KOPT-K1 (cell line): ENCODE results near the gene ACTL7A.
"Not testable (repeated sequence)": the region's sequence is repeated elsewhere in the genome, so short reads cannot be mapped to it uniquely, and the experiment has no call there.

Experiments
- H3K27ac ChIP-seq: fragments of 200-600 bp; sonication (generic); 2 replicates; pipeline ENCODE4 v1.5.1; 2016; ENCODE audit warnings: antibody characterized with exemption, mild to moderate bottlenecking, low read depth, low read length; ENCODE audit not compliant: poor library complexity, severe bottlenecking
- H3K36me3 ChIP-seq: fragments of 200-600 bp; sonication (generic); 2 replicates; pipeline ENCODE4 v1.5.1; 2017; ENCODE audit warnings: antibody characterized with exemption, mild to moderate bottlenecking, low read length, moderate library complexity; ENCODE audit not compliant: insufficient read depth
- H3K9me3 ChIP-seq: fragments of 200-600 bp; sonication (generic); 2 replicates; pipeline ENCODE4 v1.5.1; 2017; ENCODE audit warnings: antibody characterized with exemption, low read length, mild to moderate bottlenecking; ENCODE audit not compliant: insufficient read depth, poor library complexity, severe bottlenecking

Gene ACTL7A

DNA sequence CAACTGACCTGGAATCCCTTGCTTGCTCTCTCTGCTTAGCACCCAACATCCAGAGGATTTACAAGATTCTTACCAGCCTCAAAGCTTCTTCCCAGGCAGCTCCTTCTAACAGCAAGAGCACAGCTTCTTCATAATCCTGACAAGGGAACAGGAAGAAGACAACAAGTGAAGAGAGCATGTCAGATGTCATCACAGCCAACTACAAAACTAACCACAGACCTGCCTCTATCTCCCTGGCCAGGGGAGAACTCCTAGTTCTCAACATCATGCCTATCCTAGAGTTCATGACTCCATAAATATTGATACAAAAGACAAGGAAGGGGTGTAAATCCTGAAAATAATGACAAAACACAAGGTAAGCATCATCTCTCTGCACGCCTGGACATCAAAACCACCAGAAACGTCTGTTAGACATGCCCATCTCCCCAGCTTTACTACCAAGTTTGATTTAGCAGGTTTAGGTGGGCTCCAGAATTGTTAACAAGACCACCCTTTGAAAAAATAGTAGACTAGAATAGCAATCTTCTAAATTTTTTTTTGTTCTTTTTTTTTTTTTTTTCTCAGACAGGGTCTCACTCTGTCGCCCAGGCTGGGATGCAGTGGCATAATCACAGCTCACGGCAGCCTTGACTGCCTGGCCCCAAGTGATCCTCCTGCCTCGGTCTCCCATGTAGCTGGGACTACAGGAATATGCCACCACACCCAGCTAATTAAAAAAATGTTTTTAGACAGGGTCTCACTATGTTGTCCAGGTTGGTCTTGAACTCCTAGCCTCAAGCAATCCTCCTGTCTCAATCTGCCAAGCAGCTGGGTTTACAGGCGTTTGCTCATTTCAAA lies 20.2 kb downstream of the ACTL7A start:
- peaks cover 81% of the 10 kb centered on the region for H3K36me3 ChIP-seq
- H3K27ac ChIP-seq = no peak overlapping the region
- no peaks in the 10 kb centered on the region for H3K9me3 ChIP-seq

DNA sequence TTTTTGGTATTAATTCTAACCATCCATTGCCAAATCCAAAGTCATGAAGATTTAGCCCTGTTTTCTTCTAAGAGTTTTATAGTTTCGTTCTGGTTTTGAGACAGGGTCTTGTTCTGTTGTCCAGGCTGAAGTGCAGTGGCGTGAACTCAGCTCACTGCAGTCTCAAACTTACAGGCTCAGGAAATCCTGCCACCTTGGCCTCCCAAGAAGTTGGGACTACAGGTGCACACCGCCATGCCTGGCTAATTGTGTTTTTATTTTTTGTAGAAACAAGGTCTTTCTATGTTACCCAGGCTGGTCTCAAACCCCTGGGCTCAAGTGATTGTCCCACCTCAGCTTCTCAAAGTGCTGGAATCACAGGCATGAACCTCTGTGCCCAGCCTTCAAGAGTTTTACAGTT lies 21.0 kb downstream of the ACTL7A start:
- Histone ChIP-seq H3K36me3 (peaks cover 77% of the 10 kb centered on the region), H3K9me3 (no peaks in the 10 kb centered on the region), H3K27ac (no peak overlapping the region)

DNA sequence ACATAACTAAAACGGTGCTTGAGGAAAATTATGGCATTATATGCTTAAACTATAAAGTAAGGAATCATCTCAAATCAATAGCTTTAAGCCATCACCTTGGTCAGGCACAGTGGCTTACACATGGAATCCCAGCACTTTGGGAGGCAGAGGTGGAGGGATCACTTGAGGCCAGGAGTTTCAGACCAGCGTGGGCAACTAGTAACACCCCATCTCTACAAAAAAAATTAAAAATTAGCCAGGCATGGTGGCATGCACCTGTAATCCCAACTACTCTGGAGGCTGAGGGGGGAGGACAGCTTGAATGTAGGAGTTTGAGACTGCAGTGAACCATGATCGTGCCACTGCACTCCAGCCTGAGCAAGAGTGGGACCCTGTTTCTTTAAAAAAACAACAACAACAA lies 22.6 kb downstream of the ACTL7A start:
- Histone ChIP-seq H3K36me3 (peaks cover 76% of the 10 kb centered on the region), H3K27ac (no peak overlapping the region), H3K9me3 (no peaks in the 10 kb centered on the region)

DNA sequence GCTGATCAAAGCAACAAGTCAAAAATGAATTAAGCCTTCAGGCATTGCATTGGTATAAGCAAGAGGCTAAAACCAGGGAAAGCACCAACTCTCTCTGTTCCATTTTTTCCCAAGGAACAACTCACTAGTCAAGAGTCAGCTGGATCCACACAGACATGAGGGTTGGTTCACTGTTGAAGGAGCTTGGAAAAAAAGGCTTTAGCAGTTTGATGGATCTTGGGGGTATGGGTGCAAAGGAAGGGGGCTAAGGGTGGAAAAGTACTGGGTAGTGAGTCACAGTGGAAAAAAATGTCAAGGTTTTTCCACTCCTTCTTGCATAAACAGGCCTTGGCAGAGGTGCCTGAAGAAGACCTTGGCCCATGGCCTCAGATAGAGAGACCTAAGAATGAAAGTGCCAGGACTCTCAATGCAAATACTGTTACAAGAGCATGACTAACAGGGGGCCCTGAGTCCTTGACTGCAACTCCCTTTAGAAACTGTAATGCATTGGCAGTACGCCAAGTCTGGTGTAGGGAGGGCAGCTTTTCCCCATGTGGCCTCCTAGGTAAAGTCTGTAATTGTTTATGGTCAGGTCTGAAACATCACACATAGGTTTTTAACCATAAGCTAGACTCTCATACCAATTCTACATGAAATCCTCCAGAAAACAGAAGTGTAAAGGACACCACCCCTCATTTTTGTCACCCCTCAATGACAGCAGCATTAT lies 23.7 kb downstream of the ACTL7A start:
- Histone ChIP-seq H3K27ac (no peak overlapping the region), H3K36me3 (peaks cover 76% of the 10 kb centered on the region), H3K9me3 (no peaks in the 10 kb centered on the region)

DNA sequence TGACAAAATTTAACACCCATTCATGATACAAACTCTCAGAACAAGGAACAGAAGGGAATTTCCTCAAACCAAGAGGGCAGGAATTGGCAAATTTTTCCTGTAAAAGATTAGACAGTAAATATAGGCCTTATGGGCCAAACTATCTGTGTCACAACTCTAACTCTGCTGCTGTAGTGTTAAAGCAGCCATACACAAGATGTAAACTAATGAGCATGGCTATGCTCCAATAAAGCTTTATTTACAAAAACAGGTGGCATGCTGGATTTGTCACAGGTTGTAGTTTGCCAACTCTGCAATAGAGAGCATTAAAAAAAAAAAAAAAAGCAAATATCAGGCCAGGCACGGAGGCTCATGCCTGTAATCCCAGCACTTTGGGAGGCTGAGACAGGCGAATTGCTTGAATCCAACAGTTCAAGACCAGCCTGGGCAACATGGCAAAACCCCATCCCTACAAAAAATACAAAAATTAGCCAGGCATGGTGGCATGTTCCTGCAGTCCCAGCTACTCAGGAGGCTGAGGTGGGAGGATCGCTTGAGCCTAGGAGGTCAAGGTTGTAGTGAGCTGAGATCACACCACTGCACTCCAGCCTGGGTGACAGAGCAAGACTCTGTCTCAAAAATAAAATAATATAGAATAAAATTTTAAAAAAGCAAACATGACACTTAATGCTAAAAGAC lies 24.7 kb downstream of the ACTL7A start:
- peaks cover 77% of the 10 kb centered on the region for H3K36me3 ChIP-seq
- not testable (repeated sequence) for H3K9me3 ChIP-seq, H3K27ac ChIP-seq

DNA sequence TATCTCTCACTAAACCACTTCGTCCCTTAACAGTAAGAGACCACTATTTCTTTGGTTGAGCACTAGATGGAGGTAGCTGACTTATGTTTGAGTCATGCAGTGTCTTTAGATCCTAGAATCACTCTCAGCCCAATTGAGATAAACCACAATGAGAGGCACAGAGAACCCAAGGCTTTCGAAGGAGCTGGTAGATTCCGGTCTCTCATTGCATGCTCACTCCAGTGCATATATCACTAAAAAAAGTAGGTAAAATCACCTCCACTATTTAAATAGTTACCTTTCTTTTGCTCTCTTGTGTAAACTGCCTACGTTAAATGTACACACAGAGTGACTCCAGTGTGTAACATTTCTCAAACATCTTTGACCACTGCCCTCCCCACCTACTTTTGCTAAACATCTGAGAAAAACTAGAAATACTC lies 27.6 kb downstream of the ACTL7A start:
- Histone ChIP-seq H3K27ac (no peak overlapping the region), H3K9me3 (no peaks in the 10 kb centered on the region), H3K36me3 (peaks cover 81% of the 10 kb centered on the region)

DNA sequence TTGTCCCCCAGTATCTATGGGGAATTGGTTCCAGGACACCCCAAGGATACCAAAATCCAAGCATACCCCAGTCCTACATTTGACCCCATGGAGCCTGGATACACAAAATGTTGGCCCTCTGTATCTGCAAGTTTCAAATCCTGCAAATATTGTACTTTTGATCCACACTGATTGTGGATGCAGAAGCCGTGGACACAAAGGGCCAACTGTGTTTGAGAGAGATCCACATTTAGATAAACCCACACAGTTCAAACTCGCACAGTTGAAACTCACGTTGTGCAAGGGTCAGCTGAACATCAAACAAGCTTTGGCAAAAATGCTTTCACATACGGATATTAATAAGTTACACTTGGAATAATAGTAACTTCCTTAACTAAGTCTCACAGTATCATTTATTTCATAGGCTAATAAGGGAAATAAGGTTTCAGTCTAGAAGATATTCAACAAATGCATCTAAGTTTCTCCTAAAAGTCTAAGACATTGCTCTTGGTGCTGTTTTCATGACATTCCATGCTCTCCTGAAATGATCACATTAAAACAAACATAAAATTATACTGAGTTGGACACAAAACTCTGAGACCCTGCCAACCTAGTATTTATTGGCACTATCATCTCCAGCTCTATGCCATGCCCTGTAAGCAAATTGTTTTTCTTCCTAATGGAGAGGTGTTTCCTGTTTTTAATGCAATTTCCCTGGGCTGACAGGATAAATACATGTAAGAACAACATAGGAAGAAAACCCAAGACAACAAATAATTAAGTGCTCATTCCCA lies 32.3 kb downstream of the ACTL7A start:
- Histone ChIP-seq H3K9me3 (no peaks in the 10 kb centered on the region), H3K27ac (no peak overlapping the region), H3K36me3 (peaks cover 97% of the 10 kb centered on the region)

DNA sequence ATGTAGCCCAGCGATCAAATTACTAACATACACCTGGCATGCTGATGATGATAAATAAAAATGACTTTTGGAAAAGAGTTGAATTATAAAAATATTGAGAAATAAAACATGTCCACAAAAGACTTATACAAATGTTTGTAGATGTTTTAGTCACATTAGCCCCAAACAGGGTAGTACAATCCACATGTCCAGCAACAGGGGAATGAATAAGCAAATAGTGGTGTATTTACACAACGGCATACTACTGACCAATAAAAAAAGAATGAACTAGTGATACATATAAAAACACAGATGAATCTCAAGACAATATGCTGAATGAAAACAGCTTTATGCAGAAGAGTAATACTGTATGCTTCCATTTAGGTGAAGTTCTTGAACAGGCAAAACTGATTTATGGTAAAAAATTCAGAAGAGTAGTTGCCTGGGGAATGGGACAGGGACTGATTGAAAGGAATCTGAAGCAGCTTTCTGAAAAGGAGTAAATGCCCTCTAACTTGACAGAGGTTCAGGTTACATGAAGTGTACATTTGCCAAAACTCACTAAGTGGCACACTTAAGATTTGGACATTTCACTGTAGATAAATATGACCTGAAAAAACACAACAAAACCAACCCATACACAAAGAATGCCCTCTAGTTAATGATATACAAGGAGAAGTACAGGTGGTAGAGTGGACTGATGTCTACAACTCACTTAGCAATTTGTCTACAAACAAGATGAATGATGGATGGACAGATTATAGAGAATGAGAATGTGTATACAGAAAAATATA lies 35.4 kb downstream of the ACTL7A start:
- Histone ChIP-seq H3K9me3 (no peaks in the 10 kb centered on the region), H3K27ac (no peak overlapping the region), H3K36me3 (peaks cover 97% of the 10 kb centered on the region)

DNA sequence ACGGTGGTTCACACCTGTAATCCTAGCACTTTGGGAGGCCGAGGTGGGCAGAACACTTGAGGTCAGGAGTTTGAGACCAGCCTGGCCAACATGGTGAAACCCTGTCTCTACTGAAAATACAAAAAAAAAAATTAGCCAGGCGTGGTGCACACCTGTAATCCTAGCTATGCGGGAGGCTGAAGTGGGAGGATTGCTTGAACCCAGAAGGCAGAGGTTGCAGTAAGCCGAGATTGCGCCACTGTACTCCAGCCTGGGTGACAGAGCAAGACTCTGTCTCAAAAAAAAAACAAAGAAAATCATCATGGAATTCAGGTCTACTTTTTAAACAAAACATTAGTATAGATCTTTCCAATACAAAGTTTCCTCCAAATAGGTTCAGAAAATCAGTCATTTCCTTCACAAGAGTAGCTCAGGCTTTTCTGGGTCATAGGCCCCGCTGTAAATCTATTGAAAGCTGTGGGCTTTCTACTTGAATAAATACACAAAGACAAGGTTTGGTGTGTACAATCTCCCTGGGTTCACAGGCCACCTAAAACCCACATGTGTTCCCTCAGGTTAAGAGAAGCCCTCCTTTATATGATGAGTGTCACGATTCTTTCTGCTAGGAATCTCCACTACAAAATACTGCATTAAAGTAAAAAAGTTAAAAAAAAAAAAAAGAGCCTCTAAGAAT lies 37.1 kb downstream of the ACTL7A start:
- H3K36me3 ChIP-seq = peaks cover 97% of the 10 kb centered on the region
- not testable (repeated sequence) for H3K27ac ChIP-seq

DNA sequence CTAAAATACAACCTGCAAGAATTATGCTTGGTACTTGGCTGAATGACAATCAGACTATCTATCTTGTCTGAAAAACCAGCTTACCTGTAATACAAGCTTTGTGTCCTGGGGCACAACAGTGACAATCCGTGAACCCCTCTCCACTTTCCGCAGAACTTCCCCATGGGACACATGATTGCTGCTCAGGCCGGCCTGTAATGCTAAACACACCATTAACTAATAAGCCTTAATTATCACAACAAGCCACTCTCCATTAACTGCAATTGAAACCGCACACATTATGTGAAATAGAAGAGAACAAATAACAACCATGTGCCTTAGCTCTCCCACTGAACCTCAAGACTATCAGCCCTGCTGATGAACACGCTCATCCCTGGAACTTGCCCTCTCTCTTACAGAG lies 38.1 kb downstream of the ACTL7A start:
- Histone ChIP-seq H3K9me3 (no peaks in the 10 kb centered on the region), H3K27ac (no peak overlapping the region), H3K36me3 (peaks cover 99% of the 10 kb centered on the region)

More for the DNA sequence above, 37.1 kb downstream of the ACTL7A start:
- not testable (repeated sequence) for H3K9me3 ChIP-seq

DNA sequence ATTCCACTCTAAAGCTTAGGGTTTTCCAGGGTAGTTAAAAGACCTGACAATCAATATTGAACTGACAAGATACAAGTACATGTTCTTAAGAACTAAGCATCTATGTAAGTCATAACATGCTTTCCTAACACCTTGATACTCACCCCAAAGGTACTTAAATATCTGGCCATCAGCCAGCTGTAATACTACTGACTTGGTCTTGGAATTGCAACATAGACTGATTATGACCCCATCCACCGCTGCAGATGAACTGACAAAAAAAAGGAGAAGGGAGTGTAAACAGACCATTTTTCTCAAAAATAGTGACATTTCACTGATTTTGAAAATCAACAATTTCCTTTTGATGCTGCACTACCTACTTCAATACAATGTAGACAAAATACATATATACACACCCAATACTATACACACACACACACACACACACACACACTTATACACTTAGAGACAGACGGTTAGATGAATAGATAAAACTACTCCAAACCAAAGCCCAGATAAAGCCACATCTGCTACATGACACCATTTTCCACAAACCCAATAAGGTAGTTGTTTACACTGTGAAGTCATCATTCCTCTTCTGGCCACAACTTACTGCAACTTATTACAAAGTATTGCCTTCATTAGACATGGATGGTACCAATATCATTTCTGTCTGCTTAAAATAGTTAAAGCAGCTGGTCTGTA lies 41.5 kb downstream of the ACTL7A start:
- Histone ChIP-seq H3K27ac (no peak overlapping the region), H3K36me3 (peaks cover 96% of the 10 kb centered on the region), H3K9me3 (no peaks in the 10 kb centered on the region)

DNA sequence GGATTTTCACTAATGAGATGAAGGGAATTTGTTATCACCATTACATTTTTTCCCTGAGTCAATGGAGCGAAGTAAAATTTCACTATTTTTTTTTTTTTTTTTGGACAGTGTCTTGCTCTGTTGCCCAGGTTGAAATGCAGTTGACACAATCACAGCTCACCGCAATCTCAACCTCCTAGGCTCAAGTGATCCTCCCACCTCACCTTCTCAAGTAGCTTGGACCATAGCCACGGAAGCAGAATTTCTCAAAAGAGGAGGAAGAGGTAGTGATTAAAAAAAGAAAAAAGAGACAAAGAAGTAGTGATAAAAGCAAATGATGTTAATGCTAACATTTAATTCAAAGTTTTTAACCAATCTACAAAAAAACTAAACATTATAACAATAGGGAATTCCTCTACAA lies 42.1 kb downstream of the ACTL7A start:
- Histone ChIP-seq H3K9me3 (no peaks in the 10 kb centered on the region), H3K36me3 (peaks cover 96% of the 10 kb centered on the region), H3K27ac (no peak overlapping the region)

DNA sequence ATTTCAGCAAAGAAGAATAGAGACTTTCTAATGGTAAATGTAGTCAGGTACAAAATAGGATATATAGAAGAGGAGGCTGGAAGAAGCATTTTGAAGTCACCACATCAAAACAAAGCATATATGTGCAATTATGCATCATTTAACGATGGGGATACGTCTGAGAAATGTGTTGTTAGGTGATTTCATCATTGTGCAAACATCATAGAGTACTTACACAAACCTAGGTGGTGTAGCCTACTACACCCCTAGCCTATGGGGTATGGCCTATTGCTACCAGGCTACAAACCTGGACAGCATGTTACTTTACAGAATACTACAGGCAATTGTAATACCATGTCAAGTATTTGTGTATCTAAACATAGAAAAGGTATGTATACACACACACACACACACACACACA lies 43.4 kb downstream of the ACTL7A start:
- no peaks in the 10 kb centered on the region for H3K9me3 ChIP-seq
- H3K27ac ChIP-seq = no peak overlapping the region
- peaks cover 96% of the 10 kb centered on the region for H3K36me3 ChIP-seq
